Nephron (organoid): ENCODE measurements around the gene CSRP1.

ENCODE experiments used
- H3K27ac Mint-ChIP-seq, 3 experiments: 2 replicates each; pipeline ENCODE4 v1.8.0; 2020; ENCODE audit warnings: mixed read lengths in 3 of 3, mild to moderate bottlenecking in 2 of 3, moderate library complexity in 1 of 3
- H3K27me3 Mint-ChIP-seq: 2 replicates; pipeline ENCODE4 v1.8.0; 2021; ENCODE audit warnings: low read depth, mild to moderate bottlenecking, moderate library complexity, mixed read lengths
- H3K36me3 Mint-ChIP-seq: 2 replicates; pipeline ENCODE4 v1.8.0; 2020; ENCODE audit warnings: low read depth, mixed read lengths
- H3K4me1 Mint-ChIP-seq: 2 replicates; pipeline ENCODE4 v1.8.0; 2020; ENCODE audit warnings: mixed read lengths
- H3K4me3 Mint-ChIP-seq, 3 experiments: 2 replicates each; pipeline ENCODE4 v1.8.0; 2020; ENCODE audit warnings: mild to moderate bottlenecking in 3 of 3, mixed read lengths in 3 of 3, moderate library complexity in 2 of 3
- H3K9me3 Mint-ChIP-seq: 2 replicates; pipeline ENCODE4 v1.8.0; 2020; ENCODE audit warnings: mixed read lengths
- TF ChIP-seq, protein P1 (sequence below), 3 experiments: fragments of 200-600 bp; sonication (generic); IDR thresholded peaks; one replicate each; pipeline ENCODE4 v1.5.0; 2021; ENCODE audit warnings: antibody characterized with exemption in 3 of 3; ENCODE audit not compliant: unreplicated experiment in 3 of 3

Gene CSRP1

DNA sequence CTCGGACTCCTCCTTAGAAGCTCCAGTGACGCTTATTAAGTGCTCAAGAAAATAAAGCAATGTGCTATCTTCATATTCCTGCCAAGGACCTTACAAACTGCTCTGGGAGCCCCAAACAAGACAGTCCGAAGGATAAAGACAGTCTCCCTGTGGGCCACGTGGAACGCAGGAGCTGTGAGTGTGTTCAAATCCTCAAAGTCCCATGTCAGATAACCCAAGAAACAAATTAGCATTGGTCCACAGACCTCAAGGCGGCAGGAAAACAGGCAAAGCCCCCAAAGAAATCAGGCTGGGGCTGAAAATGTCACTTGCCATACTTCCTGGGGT is 29.0 kb upstream of the CSRP1 start:
- TF ChIP-seq, protein P1, sequence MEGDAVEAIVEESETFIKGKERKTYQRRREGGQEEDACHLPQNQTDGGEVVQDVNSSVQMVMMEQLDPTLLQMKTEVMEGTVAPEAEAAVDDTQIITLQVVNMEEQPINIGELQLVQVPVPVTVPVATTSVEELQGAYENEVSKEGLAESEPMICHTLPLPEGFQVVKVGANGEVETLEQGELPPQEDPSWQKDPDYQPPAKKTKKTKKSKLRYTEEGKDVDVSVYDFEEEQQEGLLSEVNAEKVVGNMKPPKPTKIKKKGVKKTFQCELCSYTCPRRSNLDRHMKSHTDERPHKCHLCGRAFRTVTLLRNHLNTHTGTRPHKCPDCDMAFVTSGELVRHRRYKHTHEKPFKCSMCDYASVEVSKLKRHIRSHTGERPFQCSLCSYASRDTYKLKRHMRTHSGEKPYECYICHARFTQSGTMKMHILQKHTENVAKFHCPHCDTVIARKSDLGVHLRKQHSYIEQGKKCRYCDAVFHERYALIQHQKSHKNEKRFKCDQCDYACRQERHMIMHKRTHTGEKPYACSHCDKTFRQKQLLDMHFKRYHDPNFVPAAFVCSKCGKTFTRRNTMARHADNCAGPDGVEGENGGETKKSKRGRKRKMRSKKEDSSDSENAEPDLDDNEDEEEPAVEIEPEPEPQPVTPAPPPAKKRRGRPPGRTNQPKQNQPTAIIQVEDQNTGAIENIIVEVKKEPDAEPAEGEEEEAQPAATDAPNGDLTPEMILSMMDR (IDR thresholded peaks at IDR 0.05; ENCODE audit: unreplicated experiment in 3 of 3) = no peak

DNA sequence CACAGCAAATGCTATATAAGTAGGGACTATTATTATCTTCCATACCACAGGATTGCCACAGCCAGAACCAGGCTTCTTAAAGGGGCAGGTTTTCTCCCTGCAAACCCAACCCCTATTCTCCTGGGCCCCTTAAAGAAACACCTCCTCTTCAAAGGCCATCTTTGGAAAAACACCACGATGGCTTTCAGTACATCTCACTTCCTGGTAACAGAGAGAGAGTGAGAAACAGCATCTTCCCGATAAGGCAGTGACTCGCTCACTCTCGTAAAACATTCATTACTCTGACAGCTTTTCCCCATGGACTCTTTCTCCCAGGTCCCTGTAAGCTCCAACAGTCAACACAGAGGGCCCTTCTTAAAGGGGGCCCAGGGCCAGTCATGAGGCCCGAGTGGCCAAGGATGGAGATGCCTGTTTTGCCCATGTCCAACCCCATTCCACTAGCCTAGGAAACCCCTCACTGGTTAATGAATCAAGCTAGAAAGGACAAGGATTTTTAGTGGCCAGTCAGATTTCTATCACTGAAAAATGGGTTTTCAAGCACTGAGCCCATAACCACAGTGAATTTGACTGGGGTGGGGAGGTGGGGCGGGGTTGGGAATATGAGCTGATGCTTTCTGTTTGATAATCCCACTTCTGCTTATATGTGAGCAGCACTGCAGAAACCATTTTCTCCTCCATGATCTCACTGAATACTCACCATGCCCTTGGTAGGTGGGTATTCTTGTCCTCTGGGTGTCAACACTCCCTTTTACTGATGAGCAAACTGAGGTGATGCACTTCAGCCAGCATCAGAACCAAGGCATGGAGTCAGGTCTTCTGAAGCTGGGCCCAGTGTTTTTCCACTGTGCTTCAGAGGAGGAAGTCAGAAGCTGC is 28.4 kb upstream of the CSRP1 start:
- Mint-ChIP-seq H3K36me3 (no peaks in the 10 kb centered on the region), H3K4me3 (peak overlapping the region in 1 of 3 experiments; percentile 56), H3K9me3 (no peaks in the 10 kb centered on the region), H3K4me1 (peaks cover 85% of the 10 kb centered on the region), H3K27ac (peak overlapping the region in 2 of 3 experiments; percentile 20 to 56), H3K27me3 (peaks cover 46% of the 10 kb centered on the region)
- TF ChIP-seq, protein P1 (IDR thresholded peaks at IDR 0.05; ENCODE audit: unreplicated experiment in 3 of 3) = no peak

More for the DNA sequence above, 29.0 kb upstream of the CSRP1 start:
- H3K27ac Mint-ChIP-seq = peak overlapping the region in 1 of 3 experiments; percentile 20
- H3K9me3 Mint-ChIP-seq = no peaks in the 10 kb centered on the region
- H3K27me3 Mint-ChIP-seq = peaks cover 50% of the 10 kb centered on the region
- no peaks in the 10 kb centered on the region for H3K36me3 Mint-ChIP-seq
- peak overlapping the region in 1 of 3 experiments; percentile 56 for H3K4me3 Mint-ChIP-seq
- H3K4me1 Mint-ChIP-seq = peaks cover 85% of the 10 kb centered on the region

DNA sequence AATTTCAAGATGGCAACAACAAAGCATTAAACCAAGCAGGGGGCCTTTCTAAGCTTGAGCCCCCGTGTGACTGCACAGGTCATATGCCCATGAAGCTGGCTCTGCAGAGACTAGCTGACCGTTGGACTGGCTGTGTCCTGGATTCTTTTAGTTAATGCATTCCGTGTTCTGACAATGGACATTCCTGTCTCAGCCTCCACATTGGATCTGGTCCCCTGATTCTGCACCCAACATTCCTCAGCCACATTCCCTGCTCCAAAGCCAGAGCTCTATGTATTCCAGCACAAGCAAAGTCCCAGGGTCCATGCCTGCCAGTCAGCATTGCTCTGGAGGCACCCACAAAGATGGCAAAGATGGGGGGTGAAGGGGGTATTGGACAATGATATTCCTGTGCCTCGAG is 26.9 kb upstream of the CSRP1 start:
- TF ChIP-seq, protein P1 (IDR thresholded peaks at IDR 0.05; ENCODE audit: unreplicated experiment in 3 of 3) = no peak
- H3K36me3 Mint-ChIP-seq = no peaks in the 10 kb centered on the region
- H3K27me3 Mint-ChIP-seq = peaks cover 36% of the 10 kb centered on the region
- peak overlapping the region in 1 of 3 experiments; percentile 15 for H3K27ac Mint-ChIP-seq
- H3K4me1 Mint-ChIP-seq = peaks cover 86% of the 10 kb centered on the region
- H3K4me3 Mint-ChIP-seq = no peak overlapping the region
- no peaks in the 10 kb centered on the region for H3K9me3 Mint-ChIP-seq

DNA sequence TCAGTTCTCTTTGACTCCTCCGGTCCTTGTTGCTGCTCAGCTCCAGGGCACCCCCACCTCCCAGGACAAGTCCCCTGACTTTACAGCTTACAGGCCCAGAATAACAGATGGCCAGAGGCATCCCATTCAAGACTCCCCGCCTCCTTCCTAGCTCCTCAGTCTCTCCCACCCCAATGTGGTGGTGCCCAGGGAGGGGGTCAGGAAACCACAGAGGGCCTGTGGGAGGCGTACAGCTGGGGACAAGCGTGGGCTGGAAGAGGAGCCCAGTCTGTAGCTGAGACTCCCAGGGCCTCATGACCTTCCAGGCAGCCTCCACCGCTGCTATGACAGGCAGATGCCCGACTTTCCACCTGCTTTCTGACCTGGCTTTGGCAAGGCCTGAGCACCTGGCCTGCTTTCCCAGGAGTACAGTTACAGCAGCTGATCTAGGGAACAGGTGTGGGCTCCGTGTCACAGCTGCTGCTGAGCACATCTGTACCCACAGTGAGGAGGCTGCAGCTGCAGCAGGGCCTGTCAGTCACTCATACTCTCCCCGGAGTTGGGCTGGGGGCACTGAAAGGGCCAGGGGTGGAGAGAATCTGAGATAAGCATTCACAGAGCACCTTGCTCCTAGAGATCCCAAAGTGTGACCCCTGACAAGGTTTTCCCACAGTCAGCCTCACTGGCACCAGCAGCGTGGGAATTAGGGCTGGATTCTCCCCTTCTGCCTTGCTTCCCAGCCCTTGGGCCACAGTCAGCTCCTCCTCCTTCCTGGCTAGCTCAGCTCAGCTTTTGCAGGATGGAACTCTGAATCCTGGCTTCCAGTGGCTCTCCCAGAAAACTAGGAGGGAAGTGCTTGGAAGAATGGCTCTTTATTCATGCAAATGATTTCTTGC is 24.9 kb upstream of the CSRP1 start:
- Mint-ChIP-seq H3K27ac (peak overlapping the region; percentile 62 to 78 (median 76)), H3K4me1 (peaks cover 75% of the 10 kb centered on the region), H3K36me3 (no peaks in the 10 kb centered on the region), H3K4me3 (peak overlapping the region in 1 of 3 experiments; percentile 47), H3K27me3 (peaks cover 18% of the 10 kb centered on the region), H3K9me3 (no peaks in the 10 kb centered on the region)
- TF ChIP-seq, protein P1 (IDR thresholded peaks at IDR 0.05; ENCODE audit: unreplicated experiment in 3 of 3) = no peak

DNA sequence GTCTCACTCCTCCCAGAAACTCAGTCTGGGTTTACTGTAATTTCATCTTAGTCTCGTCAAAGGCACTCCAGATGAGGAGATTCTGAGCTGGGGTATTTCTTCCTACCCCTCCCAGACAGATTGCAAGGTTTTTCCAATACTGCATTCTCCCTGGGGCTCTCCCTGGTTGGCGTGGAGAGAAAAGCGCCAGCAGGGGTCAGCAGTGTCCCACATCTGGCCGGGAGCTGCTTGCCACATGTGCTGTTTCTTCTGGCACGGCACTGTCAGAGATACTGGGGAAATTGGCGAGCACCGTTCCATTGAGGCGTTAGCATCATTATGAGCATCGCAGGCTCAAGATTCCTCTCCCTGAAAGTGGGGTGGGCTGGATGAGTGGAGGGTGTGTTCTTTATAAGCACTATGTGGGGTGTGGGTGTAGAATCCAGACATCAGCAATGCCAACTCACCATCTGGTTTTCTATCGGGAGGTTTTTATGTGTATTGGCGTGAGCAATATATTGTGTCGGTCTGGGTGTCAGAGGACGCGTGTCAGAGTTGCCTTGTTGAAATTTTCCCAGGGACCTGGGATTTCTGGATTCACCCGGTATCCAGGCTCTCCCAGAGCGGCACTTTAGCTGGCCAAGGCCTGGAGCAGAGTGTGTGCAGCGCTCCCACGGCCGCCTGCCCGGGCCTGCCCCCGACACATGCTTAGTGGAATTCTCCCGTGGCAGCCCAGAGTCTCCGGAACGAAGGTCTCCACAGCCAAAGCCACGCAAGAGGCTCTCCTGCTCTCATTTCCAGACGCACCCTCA is 24.0 kb upstream of the CSRP1 start:
- H3K27me3 Mint-ChIP-seq = peaks cover 11% of the 10 kb centered on the region
- H3K4me1 Mint-ChIP-seq = peaks cover 66% of the 10 kb centered on the region
- no peaks in the 10 kb centered on the region for H3K36me3 Mint-ChIP-seq
- TF ChIP-seq, protein P1 (IDR thresholded peaks at IDR 0.05; ENCODE audit: unreplicated experiment in 3 of 3) = peak; percentile 78 to 83 (median 81)
- H3K9me3 Mint-ChIP-seq = no peaks in the 10 kb centered on the region
- peak overlapping the region in 1 of 3 experiments; percentile 47 for H3K4me3 Mint-ChIP-seq
- H3K27ac Mint-ChIP-seq = peak overlapping the region; percentile 62 to 78 (median 76)
